K562 (cell line): ENCODE data around the gene AMH. TPM values are rescaled to one million over a fixed set of nuclear protein-coding genes. Genes with fewer than 3 reads are reported as not detected.

Experiments
- ATAC-seq: fragments of 200-7000 bp; cut with Tn5 transposase; 3 replicates; pipeline ENCODE4 v1.9.1; 2020; ENCODE audit warnings: moderate library complexity
- BruUV-seq: library from RNA; stranded (reverse); fragments of 400-500 nt; replicated peaks from 2 replicates; lab custom pipeline; 2021; lab: Mats Ljungman, UMichigan
- CTCF ChIA-PET: fragments of 300-600 bp; formaldehyde crosslinking; extraction: SDS; loops from one replicate; lab custom pipeline; 2021; ENCODE audit warnings: low intra/inter-chr PET ratio; lab: Yijun Ruan, JAX
- POLR2A ChIA-PET: fragments of 300-600, 350-650 bp; sonication (Branson Sonifier 250); formaldehyde crosslinking; extraction: SDS; loops from one replicate; lab custom pipeline; 2021; ENCODE audit warnings: antibody characterized with exemption, inconsistent platforms; lab: Yijun Ruan, JAX
- DNase-seq, 4 experiments: peaks; one replicate each; pipeline versions ENCODE4 v3.0.0 to v3.0.0-alpha.2; 2011 to 2018; ENCODE audit warnings: low spot score in 3 of 4, mixed read lengths in 3 of 4; ENCODE audit errors: extremely low read depth in 1 of 4
- FAIRE-seq: peaks from 2 replicates; lab custom pipeline; 2011; peaks lifted over from hg19 to GRCh38; lab: Jason Lieb, UNC
- H2AFZ ChIP-seq: 2 replicates; pipeline ENCODE4 v1.6.0; 2011; ENCODE audit warnings: low read depth, low read length, control low read depth, inconsistent platforms
- H3K27ac ChIP-seq: fragments of 200-600 bp; 3 replicates; pipeline ENCODE4 v1.8.0; 2011; ENCODE audit warnings: low read depth, mild to moderate bottlenecking, control low read depth, inconsistent platforms, low read length, moderate library complexity, mixed read lengths; ENCODE audit errors: extremely low read depth
- H3K27me3 ChIP-seq, 2 experiments: fragments of 300-600 bp in 1 of 2; 2 replicates in 1 of 2; 3 replicates in 1 of 2; pipeline versions ENCODE4 v1.6.0 to v1.8.0; 2011; ENCODE audit warnings: inconsistent platforms in 2 of 2, low read length in 2 of 2, mild to moderate bottlenecking in 1 of 2, mixed read lengths in 1 of 2, moderate library complexity in 1 of 2; ENCODE audit not compliant: control insufficient read depth in 2 of 2, insufficient read depth in 2 of 2
- H3K36me3 ChIP-seq: fragments of 300-600 bp; 3 replicates; pipeline ENCODE4 v1.8.0; 2011; ENCODE audit warnings: mild to moderate bottlenecking, low read length, inconsistent platforms; ENCODE audit not compliant: control insufficient read depth, insufficient read depth
- H3K4me1 ChIP-seq, 2 experiments: fragments of 200-600 bp in 1 of 2; replicated peaks in 1 of 2; 2 replicates in 1 of 2; 3 replicates in 1 of 2; pipeline versions ENCODE4 v1.5.1 to v1.8.0; 2011; ENCODE audit warnings: inconsistent platforms in 2 of 2, low read length in 2 of 2, mild to moderate bottlenecking in 1 of 2, mixed read lengths in 1 of 2, moderate library complexity in 1 of 2; ENCODE audit not compliant: control insufficient read depth in 2 of 2, insufficient read depth in 2 of 2
- H3K4me2 ChIP-seq: 2 replicates; pipeline ENCODE4 v1.6.1; 2011; ENCODE audit warnings: low read length, control low read depth, inconsistent platforms, mixed read lengths; ENCODE audit not compliant: insufficient read depth
- H3K4me3 ChIP-seq: fragments of 200-600 bp; sonication (generic), shearing (Covaris generic); 2 replicates; pipeline ENCODE4 v1.5.1; 2016; ENCODE audit warnings: control low read depth, inconsistent platforms
- H3K79me2 ChIP-seq: fragments of 200-600 bp; 3 replicates; pipeline ENCODE4 v1.8.0; 2011; ENCODE audit warnings: low read length, inconsistent platforms; ENCODE audit not compliant: control insufficient read depth, insufficient read depth
- H3K9ac ChIP-seq, 2 experiments: 2 replicates each; pipeline versions ENCODE4 v1.6.0 to v1.6.1; 2011; ENCODE audit warnings: low read depth in 2 of 2, low read length in 2 of 2, control low read depth in 1 of 2, inconsistent platforms in 1 of 2, mild to moderate bottlenecking in 1 of 2, mixed read lengths in 1 of 2; ENCODE audit not compliant: insufficient read depth in 1 of 2
- H3K9me1 ChIP-seq: one replicate; pipeline ENCODE4 v1.6.0; 2011; ENCODE audit warnings: inconsistent platforms, mild to moderate bottlenecking, low read length, moderate library complexity; ENCODE audit not compliant: control insufficient read depth, insufficient read depth
- H3K9me3 ChIP-seq: replicated peaks from 2 replicates; pipeline ENCODE4 v1.5.1; 2011; ENCODE audit warnings: low read depth, low read length, inconsistent platforms; ENCODE audit not compliant: control insufficient read depth, insufficient read depth
- H4K20me1 ChIP-seq: replicated peaks from 2 replicates; pipeline ENCODE4 v1.6.1; 2011; ENCODE audit warnings: low read length, inconsistent platforms, mixed read lengths; ENCODE audit not compliant: control insufficient read depth, insufficient read depth
- NFYB ChIP-seq: IDR thresholded peaks from 2 replicates; pipeline ENCODE4 v1.6.1; 2011; ENCODE audit warnings: mild to moderate bottlenecking, moderate library complexity; ENCODE audit not compliant: insufficient read length; ENCODE audit errors: extremely low read depth
- POLR2AphosphoS5 ChIP-seq: IDR thresholded peaks from 2 replicates; pipeline ENCODE4 v1.6.1; 2011; ENCODE audit warnings: mild to moderate bottlenecking, low read depth, low read length, moderate library complexity; ENCODE audit not compliant: control insufficient read depth, insufficient read depth
- POLR2G ChIP-seq: fragments of 200-400 bp; formaldehyde crosslinking; IDR thresholded peaks from 2 replicates; pipeline ENCODE4 v1.6.1; 2017; ENCODE audit warnings: low read depth, mild to moderate bottlenecking, antibody characterized with exemption, low read length, moderate library complexity
- RBM22 ChIP-seq: fragments of 200-400 bp; formaldehyde crosslinking; IDR thresholded peaks from 2 replicates; pipeline ENCODE4 v1.6.1; 2018; ENCODE audit warnings: low read length, low read depth; ENCODE audit not compliant: poor library complexity, severe bottlenecking
- SRF ChIP-seq, 2 experiments: fragments of 250-450, 450-650 bp in 1 of 2; sonication (Bioruptor Pico) in 1 of 2; sonication (generic) in 1 of 2; formaldehyde crosslinking; IDR thresholded peaks; 2 replicates each; pipeline versions ENCODE4 v1.5.0 to v1.5.1; 2020 to 2022; ENCODE audit warnings: mild to moderate bottlenecking in 1 of 2, missing genetic modification reagents in 1 of 2
- ZBTB8A ChIP-seq: fragments of 450-650 bp; IDR thresholded peaks from 2 replicates; pipeline ENCODE4 v1.6.1; 2018; ENCODE audit warnings: mild to moderate bottlenecking, moderate library complexity; ENCODE audit not compliant: partially characterized antibody
- WGBS: fragments of 100-300 bp; shearing (Covaris generic); methylation state at CpG from one replicate; pipeline ENCODE4 v1.1.6; 2016; ENCODE audit warnings: low coverage, mixed read lengths; ENCODE audit not compliant: insufficient coverage; ENCODE audit errors: missing lambda C conversion rate; 5-methylcytosine and 5-hydroxymethylcytosine counted together
- in situ Hi-C: fragments of 300-500 bp; cut with MboI; formaldehyde crosslinking; loops from 4 replicates; pipeline ENCODE4 v1.15.0; 2018; ENCODE audit warnings: inconsistent platforms, mixed read lengths
- intact Hi-C: fragments of 100-400 bp; cut with micrococcal nuclease; formaldehyde crosslinking; loops from 2 replicates; pipeline ENCODE4 v1.14.2; 2022
- polyA plus RNA-seq, 8 experiments: library from polyadenylated mRNA; depleted of rRNA in 4 of 8; stranded (reverse) in 5 of 8; unstranded in 3 of 8; fragments of >200 nt; fragmentation: Nextera tagmentation in 2 of 8; fragmentation: Illumina TruSeq in 1 of 8; extraction: Ambion mirVana in 2 of 8; extraction: Trizol in 1 of 8; gene quantifications; 2 replicates each; pipeline versions ENCODE4 v1.2.1 to v1.2.3, GENCODE V29; 2011 to 2014; ENCODE audit warnings: inconsistent platforms in 1 of 8, missing spikeins in 1 of 8
- total RNA-seq, 7 experiments: library from RNA; depleted of rRNA in 6 of 7; stranded (reverse); fragments of >200 nt in 6 of 7; fragmentation: Illumina TruSeq in 2 of 7; extraction: Trizol in 2 of 7; gene quantifications; 2 replicates each; pipeline versions ENCODE4 v1.2.1 to v1.2.3, GENCODE V29; 2011 to 2021; ENCODE audit warnings: low replicate concordance in 1 of 7
- TF ChIP-seq, protein P1 (sequence below), 3 experiments: fragments of 200-800 bp in 1 of 3; fragments of 250-450 bp in 1 of 3; fragments of 450-650 bp in 1 of 3; sonication (Bioruptor Pico) in 1 of 3; sonication (Bioruptor generic) in 1 of 3; formaldehyde crosslinking in 1 of 3; IDR thresholded peaks; 2 replicates each; pipeline versions ENCODE4 v1.6.1 to v1.8.0; 2016 to 2022; ENCODE audit warnings: mild to moderate bottlenecking in 2 of 3, missing genetic modification characterization in 2 of 3, missing compliant biosample characterization in 1 of 3, moderate library complexity in 1 of 3
- TF ChIP-seq, protein P2 (sequence below): fragments of 450-650 bp; IDR thresholded peaks from 2 replicates; pipeline ENCODE4 v1.6.1; 2016

AMH gene
- total and polyA plus RNA-seq, 9 of the 15 experiments (the other 6 are each of a cell fraction or from before 2014, with no cell fraction given): 0.29 to 27.4 (median 2.6) TPM; not detected in 2

DNA sequence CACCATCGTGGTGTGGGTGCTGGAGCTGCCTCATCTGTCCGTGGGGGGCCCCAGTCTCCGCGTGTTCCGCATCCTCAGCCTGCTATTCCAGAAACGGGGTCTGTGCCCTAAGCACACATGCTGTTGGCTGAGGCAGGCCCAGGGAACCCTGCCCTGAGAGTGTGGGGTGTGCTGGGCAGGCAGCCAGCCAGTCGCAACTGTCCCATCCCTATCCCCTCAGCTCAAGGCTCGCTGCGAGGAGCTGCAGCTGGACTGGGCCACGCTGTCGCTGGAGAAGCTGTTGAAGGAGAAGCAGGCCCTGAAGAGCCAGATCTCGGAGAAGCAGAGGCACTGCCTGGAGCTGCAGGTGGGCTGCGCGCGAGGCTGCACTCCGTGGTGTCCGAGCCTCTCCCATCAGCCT lies 34.9 kb upstream of the AMH start:
- no peak for DNase-seq
- intact Hi-C loops (no loop called here), in situ Hi-C loops (no loop called here)
- H3K27ac ChIP-seq: no peak overlapping the region
- no TSS peak for BruUV-seq
- H3K4me1 ChIP-seq: peaks cover 0 to 40% of the 10 kb centered on the region in 2 experiments; a peak in 3 of 5 replicates
- WGBS: 94% methylated on average over 15 of the region's 17 CpGs
- no peak overlapping the region for H3K4me2 ChIP-seq
- no peak overlapping the region for H3K4me3 ChIP-seq
- FAIRE-seq: no peak
- ATAC-seq: no peak
- no peaks in the 10 kb centered on the region for H3K27me3 ChIP-seq
- ChIA-PET POLR2A (interaction anchor here (0.6 kb wide), 1 partner anchor 46 kb away, joined by 3 read pairs; no protein-coding TSS in a partner anchor), CTCF (no interaction called here)
- peaks cover 95% of the 10 kb centered on the region; the same call in 2 of the 3 replicates for H3K36me3 ChIP-seq
- no peak overlapping the region for H2AFZ ChIP-seq
- peak overlapping the region in 1 of 2 experiments; percentile 64; a peak in 2 of 4 replicates for H3K9ac ChIP-seq
- TF ChIP-seq POLR2G: peak; percentile 62
- TF ChIP-seq POLR2AphosphoS5: peak; percentile 2; the same call in 1 of the 2 replicates
- TF ChIP-seq ZBTB8A: no peak
- TF ChIP-seq, all 486 proteins: peak for 2
- Histone ChIP-seq H3K9me3 (no peaks in the 10 kb centered on the region), H4K20me1 (0 out of 2 replicates have a peak, but pooled peaks cover 9% of the 10 kb centered on the region), H3K79me2 (no peaks in the 10 kb centered on the region), H3K9me1 (no peaks in the 10 kb centered on the region)

DNA sequence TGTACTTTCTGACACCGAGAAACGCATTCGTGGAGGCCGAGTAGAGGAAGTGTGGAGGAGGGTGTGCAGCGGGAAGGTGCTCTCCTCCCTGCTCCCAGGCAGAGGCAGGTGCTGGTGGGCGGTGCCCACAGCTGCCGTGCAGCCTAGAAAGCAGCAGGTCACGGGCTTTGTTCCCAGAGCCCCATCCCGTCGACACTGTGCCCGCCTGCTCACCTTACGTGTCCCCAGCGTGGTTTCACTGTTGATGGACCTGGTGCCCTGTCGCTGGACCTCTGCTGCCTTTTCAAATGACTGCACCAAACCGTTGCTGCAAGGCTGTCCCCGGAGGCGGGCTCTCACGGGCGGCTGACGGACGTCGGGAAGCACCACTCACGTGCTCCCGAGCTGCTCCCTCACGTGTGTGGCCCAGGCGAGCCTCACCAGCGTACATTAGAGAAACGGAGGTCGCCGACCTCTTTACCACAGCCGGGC lies 33.8 kb upstream of the AMH start:
- Histone ChIP-seq H4K20me1 (0 out of 2 replicates have a peak, but pooled peaks cover 9% of the 10 kb centered on the region), H3K36me3 (peaks cover 95% of the 10 kb centered on the region; the same call in 2 of the 3 replicates), H3K4me2 (no peak overlapping the region), H3K27ac (no peak overlapping the region), H2AFZ (no peak overlapping the region), H3K9me1 (no peaks in the 10 kb centered on the region), H3K9me3 (no peaks in the 10 kb centered on the region), H3K4me3 (no peak overlapping the region), H3K4me1 (peaks cover 0 to 31% of the 10 kb centered on the region in 2 experiments; a peak in 3 of 5 replicates), H3K27me3 (no peaks in the 10 kb centered on the region), H3K79me2 (no peaks in the 10 kb centered on the region), H3K9ac (no peak overlapping the region)
- FAIRE-seq (no peak), ATAC-seq (peak; percentile 40; the same call in 2 of the 3 replicates), DNase-seq (peak in 1 of 4 experiments; percentile 52)
- intact Hi-C loops (no loop called here), in situ Hi-C loops (no loop called here)
- no TSS peak for BruUV-seq
- TF ChIP-seq, protein P1, sequence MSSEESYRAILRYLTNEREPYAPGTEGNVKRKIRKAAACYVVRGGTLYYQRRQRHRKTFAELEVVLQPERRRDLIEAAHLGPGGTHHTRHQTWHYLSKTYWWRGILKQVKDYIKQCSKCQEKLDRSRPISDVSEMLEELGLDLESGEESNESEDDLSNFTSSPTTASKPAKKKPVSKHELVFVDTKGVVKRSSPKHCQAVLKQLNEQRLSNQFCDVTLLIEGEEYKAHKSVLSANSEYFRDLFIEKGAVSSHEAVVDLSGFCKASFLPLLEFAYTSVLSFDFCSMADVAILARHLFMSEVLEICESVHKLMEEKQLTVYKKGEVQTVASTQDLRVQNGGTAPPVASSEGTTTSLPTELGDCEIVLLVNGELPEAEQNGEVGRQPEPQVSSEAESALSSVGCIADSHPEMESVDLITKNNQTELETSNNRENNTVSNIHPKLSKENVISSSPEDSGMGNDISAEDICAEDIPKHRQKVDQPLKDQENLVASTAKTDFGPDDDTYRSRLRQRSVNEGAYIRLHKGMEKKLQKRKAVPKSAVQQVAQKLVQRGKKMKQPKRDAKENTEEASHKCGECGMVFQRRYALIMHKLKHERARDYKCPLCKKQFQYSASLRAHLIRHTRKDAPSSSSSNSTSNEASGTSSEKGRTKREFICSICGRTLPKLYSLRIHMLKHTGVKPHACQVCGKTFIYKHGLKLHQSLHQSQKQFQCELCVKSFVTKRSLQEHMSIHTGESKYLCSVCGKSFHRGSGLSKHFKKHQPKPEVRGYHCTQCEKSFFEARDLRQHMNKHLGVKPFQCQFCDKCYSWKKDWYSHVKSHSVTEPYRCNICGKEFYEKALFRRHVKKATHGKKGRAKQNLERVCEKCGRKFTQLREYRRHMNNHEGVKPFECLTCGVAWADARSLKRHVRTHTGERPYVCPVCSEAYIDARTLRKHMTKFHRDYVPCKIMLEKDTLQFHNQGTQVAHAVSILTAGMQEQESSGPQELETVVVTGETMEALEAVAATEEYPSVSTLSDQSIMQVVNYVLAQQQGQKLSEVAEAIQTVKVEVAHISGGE (CRISPR knock-in tag; IDR thresholded peaks at IDR 0.05): no peak
- no peak for TF ChIP-seq SRF (CRISPR knock-in tag; IDR thresholded peaks at IDR 0.05)
- TF ChIP-seq NFYB: peak; percentile 10
- peak; percentile 56 for TF ChIP-seq POLR2G
- TF ChIP-seq, protein P2, sequence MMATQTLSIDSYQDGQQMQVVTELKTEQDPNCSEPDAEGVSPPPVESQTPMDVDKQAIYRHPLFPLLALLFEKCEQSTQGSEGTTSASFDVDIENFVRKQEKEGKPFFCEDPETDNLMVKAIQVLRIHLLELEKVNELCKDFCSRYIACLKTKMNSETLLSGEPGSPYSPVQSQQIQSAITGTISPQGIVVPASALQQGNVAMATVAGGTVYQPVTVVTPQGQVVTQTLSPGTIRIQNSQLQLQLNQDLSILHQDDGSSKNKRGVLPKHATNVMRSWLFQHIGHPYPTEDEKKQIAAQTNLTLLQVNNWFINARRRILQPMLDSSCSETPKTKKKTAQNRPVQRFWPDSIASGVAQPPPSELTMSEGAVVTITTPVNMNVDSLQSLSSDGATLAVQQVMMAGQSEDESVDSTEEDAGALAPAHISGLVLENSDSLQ: peak; percentile 78
- peak; percentile 73 for TF ChIP-seq RBM22
- ChIA-PET POLR2A (interaction anchor here (0.6 to 1.2 kb wide), 6 partner anchors 13 to 1367 kb away, joined by 3 to 4 read pairs (median 3); no protein-coding TSS in a partner anchor), CTCF (no interaction called here)
- 86% methylated on average over 25 of the region's 31 CpGs for WGBS
